ENCODE measurements around the gene SLC39A7. TPM values are rescaled to one million over a fixed set of nuclear protein-coding genes. Genes with fewer than 3 reads are reported as not detected.

The SLC39A7 gene
- total RNA-seq: 138 to 140 TPM (median 140 TPM) in 3 replicates

GRCh38 chr6:33200219-33201146, at the start of gene SLC39A7, which contains the start of gene RXRB:
Gene SLC39A7 (plus strand): TSS chr6:33200867. CDS start chr6:33201246, 379 bp downstream.
Gene RXRB (minus strand): TSS chr6:33200665. CDS start chr6:33200476, 189 bp downstream.
- no peak for TF ChIP-seq CTCF (IDR thresholded peaks at IDR 0.05; ENCODE audit: unreplicated experiment)
- Mint-ChIP-seq H3K36me3 (peaks cover 23% of the 10 kb centered on the region), H3K27me3 (ENCODE audit: low read depth) (no peaks in the 10 kb centered on the region), H3K9me3 (no peaks in the 10 kb centered on the region), H3K4me3 (peak within 1 kb of the TSS; percentile 99), H3K27ac (peak within 1 kb of the TSS; percentile 99), H3K4me1 (peaks cover 64% of the 10 kb centered on the region)
- DNase-seq (ENCODE audit: low spot score in 2 of 2, unreplicated experiment in 2 of 2): peak; percentile 98

GRCh38 chr6:33151050-33151449, 49.6 kb upstream of the SLC39A7 start:
- TF ChIP-seq CTCF (IDR thresholded peaks at IDR 0.05; ENCODE audit: unreplicated experiment): no peak
- no peaks in the 10 kb centered on the region for H3K36me3 Mint-ChIP-seq
- H3K27ac Mint-ChIP-seq: no peak overlapping the region
- no peak for DNase-seq (ENCODE audit: low spot score in 2 of 2, unreplicated experiment in 2 of 2)
- H3K27me3 Mint-ChIP-seq (ENCODE audit: low read depth): peaks cover 25% of the 10 kb centered on the region
- H3K4me1 Mint-ChIP-seq: no peaks in the 10 kb centered on the region
- H3K9me3 Mint-ChIP-seq: peaks cover 12% of the 10 kb centered on the region
- H3K4me3 Mint-ChIP-seq: no peak overlapping the region

- TF ChIP-seq CTCF (IDR thresholded peaks at IDR 0.05; ENCODE audit: unreplicated experiment): no peak
- no peaks in the 10 kb centered on the region for H3K36me3 Mint-ChIP-seq
- no peak overlapping the region for H3K4me3 Mint-ChIP-seq
These were observed 46.3 kb upstream of the SLC39A7 start for GRCh38 chr6:33154349-33154748.

GRCh38 chr6:33156561-33156960, 44.1 kb upstream of the SLC39A7 start:
- Mint-ChIP-seq H3K27ac (no peak overlapping the region), H3K4me1 (peaks cover 6% of the 10 kb centered on the region)

More at GRCh38 chr6:33154349-33154748, 46.3 kb upstream of the SLC39A7 start:
- DNase-seq (ENCODE audit: low spot score in 2 of 2, unreplicated experiment in 2 of 2): no peak
- Mint-ChIP-seq H3K27ac (no peak overlapping the region), H3K9me3 (peaks cover 12% of the 10 kb centered on the region), H3K27me3 (ENCODE audit: low read depth) (peaks cover 15% of the 10 kb centered on the region), H3K4me1 (no peaks in the 10 kb centered on the region)

GRCh38 chr6:33156964-33157363, 43.7 kb upstream of the SLC39A7 start:
- no peak for DNase-seq (ENCODE audit: low spot score in 2 of 2, unreplicated experiment in 2 of 2)
- no peaks in the 10 kb centered on the region for H3K36me3 Mint-ChIP-seq
- H3K27ac Mint-ChIP-seq: no peak overlapping the region
- TF ChIP-seq CTCF (IDR thresholded peaks at IDR 0.05; ENCODE audit: unreplicated experiment): no peak
- H3K9me3 Mint-ChIP-seq: peaks cover 8% of the 10 kb centered on the region
- H3K27me3 Mint-ChIP-seq (ENCODE audit: low read depth): peaks cover 7% of the 10 kb centered on the region
- H3K4me1 Mint-ChIP-seq: peaks cover 9% of the 10 kb centered on the region
- no peak overlapping the region for H3K4me3 Mint-ChIP-seq

More at GRCh38 chr6:33156561-33156960, 44.1 kb upstream of the SLC39A7 start:
- Mint-ChIP-seq H3K27me3 (ENCODE audit: low read depth) (peaks cover 7% of the 10 kb centered on the region), H3K4me3 (no peak overlapping the region), H3K36me3 (no peaks in the 10 kb centered on the region), H3K9me3 (peaks cover 12% of the 10 kb centered on the region)
- no peak for DNase-seq (ENCODE audit: low spot score in 2 of 2, unreplicated experiment in 2 of 2)
- no peak for TF ChIP-seq CTCF (IDR thresholded peaks at IDR 0.05; ENCODE audit: unreplicated experiment)

Measured in mesothelial cell of epicardium (in vitro differentiated cells).